Left ventricle myocardium inferior (tissue), 1 donor: ENCODE measurements around the gene ERMP1. TPM values are rescaled to one million over a fixed set of nuclear protein-coding genes. Genes with fewer than 3 reads are reported as not detected.

ENCODE experiments used
- DNase-seq: peaks from one replicate; pipeline ENCODE4 v3.0.0-alpha.2; 2020
- H3K27ac ChIP-seq: fragments of 200-600 bp; replicated peaks from 2 replicates; pipeline ENCODE4 v1.8.0; 2021
- H3K27me3 ChIP-seq: fragments of 200-600 bp; 2 replicates; pipeline ENCODE4 v1.8.0; 2021; ENCODE audit warnings: low read depth
- H3K36me3 ChIP-seq: fragments of 200-600 bp; 2 replicates; pipeline ENCODE4 v1.8.0; 2021
- H3K4me1 ChIP-seq: fragments of 200-600 bp; 2 replicates; pipeline ENCODE4 v1.8.0; 2021
- H3K4me3 ChIP-seq: fragments of 200-600 bp; 2 replicates; pipeline ENCODE4 v1.8.0; 2021; ENCODE audit warnings: mild to moderate bottlenecking, moderate library complexity
- H3K9me3 ChIP-seq: fragments of 200-600 bp; replicated peaks from 2 replicates; pipeline ENCODE4 v1.8.0; 2021
- intact Hi-C: fragments of 100-400 bp; cut with micrococcal nuclease; formaldehyde crosslinking; loops from one replicate; pipeline ENCODE4 v1.11.0; 2022
- total RNA-seq: library from RNA; stranded (reverse); fragmentation: NEBNext Ultra II Directional; extraction: Animal tissue kit (Norgen Biotek cat#: 25700); gene quantifications from one replicate; pipeline ENCODE4 v1.2.1, GENCODE V29; 2021
- TF ChIP-seq, protein P1 (sequence below): fragments of 200-600 bp; IDR thresholded peaks from 2 replicates; pipeline ENCODE4 v1.8.0; 2021; ENCODE audit warnings: antibody characterized with exemption, mild to moderate bottlenecking, borderline replicate concordance
- donor health status: DM: no; HTN: yes; CAD: no; lungs with severe emphysema.

The ERMP1 gene
- total RNA-seq, 1 donor from 2014 or later, result 23.9 TPM

DNA sequence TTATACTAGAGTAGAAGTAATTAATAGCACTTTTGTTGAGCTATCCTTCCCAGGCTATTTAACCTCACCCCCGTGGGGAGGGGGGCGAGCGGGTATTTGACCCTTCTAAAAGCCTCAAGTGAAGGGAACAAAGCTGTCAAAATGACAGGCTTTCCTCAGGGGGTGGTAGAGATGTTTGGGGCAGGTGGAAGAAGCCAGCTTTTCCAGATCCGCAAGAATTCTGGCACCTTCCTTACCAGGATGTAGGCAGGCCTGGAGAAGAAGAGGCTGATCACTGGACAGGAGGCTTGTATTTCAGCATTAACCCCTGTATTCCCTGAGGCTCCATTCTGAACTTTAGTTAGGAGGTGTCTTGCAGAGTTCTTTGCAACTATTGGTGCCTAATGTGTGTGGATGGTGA lies 31.5 kb upstream of the ERMP1 start:
- Histone ChIP-seq H3K36me3 (no peaks in the 10 kb centered on the region), H3K9me3 (no peaks in the 10 kb centered on the region), H3K4me1 (peaks cover 8% of the 10 kb centered on the region), H3K4me3 (no peak overlapping the region), H3K27me3 (no peaks in the 10 kb centered on the region), H3K27ac (no peak overlapping the region)
- no peak for DNase-seq
- intact Hi-C loops, result no loop called here
- TF ChIP-seq, protein P1, sequence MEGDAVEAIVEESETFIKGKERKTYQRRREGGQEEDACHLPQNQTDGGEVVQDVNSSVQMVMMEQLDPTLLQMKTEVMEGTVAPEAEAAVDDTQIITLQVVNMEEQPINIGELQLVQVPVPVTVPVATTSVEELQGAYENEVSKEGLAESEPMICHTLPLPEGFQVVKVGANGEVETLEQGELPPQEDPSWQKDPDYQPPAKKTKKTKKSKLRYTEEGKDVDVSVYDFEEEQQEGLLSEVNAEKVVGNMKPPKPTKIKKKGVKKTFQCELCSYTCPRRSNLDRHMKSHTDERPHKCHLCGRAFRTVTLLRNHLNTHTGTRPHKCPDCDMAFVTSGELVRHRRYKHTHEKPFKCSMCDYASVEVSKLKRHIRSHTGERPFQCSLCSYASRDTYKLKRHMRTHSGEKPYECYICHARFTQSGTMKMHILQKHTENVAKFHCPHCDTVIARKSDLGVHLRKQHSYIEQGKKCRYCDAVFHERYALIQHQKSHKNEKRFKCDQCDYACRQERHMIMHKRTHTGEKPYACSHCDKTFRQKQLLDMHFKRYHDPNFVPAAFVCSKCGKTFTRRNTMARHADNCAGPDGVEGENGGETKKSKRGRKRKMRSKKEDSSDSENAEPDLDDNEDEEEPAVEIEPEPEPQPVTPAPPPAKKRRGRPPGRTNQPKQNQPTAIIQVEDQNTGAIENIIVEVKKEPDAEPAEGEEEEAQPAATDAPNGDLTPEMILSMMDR, result no peak

DNA sequence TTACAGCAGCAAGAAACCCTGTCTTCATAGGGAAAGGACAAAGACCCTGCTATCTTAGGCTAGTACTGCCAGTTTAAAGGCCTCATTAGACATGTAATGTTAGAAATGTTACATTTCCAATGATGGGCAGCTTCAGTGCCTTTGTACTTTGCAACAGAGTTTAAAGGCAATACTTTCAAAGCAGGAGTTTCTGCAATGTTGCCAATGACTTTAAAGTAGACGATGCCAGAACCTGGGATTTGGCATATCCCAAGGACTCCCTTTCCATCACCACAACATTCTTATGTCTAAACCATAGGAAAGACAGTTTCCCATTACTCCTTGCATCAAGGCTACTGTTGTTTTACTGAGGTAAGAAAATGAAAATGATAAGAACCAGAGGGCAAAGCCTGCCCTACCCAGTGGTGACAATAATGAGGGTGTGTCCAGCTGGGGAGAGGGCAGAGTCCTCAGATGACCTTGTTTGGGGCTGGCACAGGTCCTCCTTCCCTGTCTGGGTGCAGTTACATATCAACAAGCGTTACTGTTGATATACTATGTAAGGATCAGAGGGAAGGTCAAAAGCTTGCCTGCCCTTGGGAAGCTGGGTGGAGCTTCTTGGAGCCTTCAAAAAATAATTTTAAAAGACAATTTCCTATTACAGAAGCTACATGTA lies 30.3 kb upstream of the ERMP1 start:
- intact Hi-C loops, result no loop called here
- H3K36me3 ChIP-seq, result no peaks in the 10 kb centered on the region
- no peaks in the 10 kb centered on the region for H3K9me3 ChIP-seq
- TF ChIP-seq, protein P1, result no peak
- no peak overlapping the region for H3K27ac ChIP-seq
- no peak for DNase-seq
- H3K4me1 ChIP-seq, result peaks cover 12% of the 10 kb centered on the region
- H3K27me3 ChIP-seq, result no peaks in the 10 kb centered on the region
- H3K4me3 ChIP-seq, result no peak overlapping the region

DNA sequence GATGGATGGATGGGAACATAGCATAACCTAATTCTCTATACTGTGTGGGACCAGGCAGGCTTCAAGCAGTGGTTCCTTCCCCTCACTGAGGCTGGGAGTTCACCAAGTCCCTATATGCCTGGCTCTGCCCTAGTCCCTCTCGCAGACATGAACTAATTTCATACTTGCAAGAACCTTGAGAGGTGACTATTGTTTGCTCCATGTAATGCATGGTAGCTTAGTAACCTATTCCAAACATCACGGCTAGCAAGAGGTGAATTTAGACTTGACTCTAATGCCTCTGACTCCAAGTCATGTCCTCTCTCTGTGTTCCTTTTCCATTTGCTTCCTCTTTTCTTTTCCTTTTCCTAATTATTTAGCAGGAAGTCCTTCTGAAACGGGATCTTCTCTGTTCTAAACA lies 25.9 kb upstream of the ERMP1 start:
- Histone ChIP-seq H3K4me1 (peaks cover 12% of the 10 kb centered on the region), H3K27ac (no peak overlapping the region), H3K27me3 (no peaks in the 10 kb centered on the region), H3K9me3 (no peaks in the 10 kb centered on the region), H3K4me3 (no peak overlapping the region), H3K36me3 (no peaks in the 10 kb centered on the region)
- no peak for DNase-seq
- TF ChIP-seq, protein P1, result no peak
- intact Hi-C loops, result no loop called here

DNA sequence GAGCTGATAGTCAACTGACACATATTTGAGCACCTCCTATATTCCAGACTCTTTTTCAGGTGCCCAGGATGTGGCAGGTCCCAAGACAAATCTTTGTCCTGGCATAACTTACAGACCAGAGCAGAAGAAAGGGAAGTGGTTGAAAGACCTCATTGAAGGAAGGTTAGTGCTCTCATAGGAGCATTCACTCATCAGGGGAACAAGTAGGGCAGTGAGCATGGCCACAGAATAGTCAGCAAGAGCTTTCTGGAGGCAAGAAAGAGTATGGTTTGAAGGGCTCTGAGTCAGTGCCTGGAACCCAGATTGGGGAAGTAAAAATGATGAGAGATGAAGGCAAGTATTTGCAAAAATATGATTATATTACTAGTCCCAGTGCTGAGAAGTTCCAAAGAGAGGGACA lies 25.0 kb upstream of the ERMP1 start:
- no peaks in the 10 kb centered on the region for H3K36me3 ChIP-seq
- H3K4me1 ChIP-seq, result peaks cover 6% of the 10 kb centered on the region
- H3K27me3 ChIP-seq, result no peaks in the 10 kb centered on the region
- intact Hi-C loops, result no loop called here
- TF ChIP-seq, protein P1, result no peak
- H3K27ac ChIP-seq, result no peak overlapping the region
- DNase-seq, result no peak
- H3K4me3 ChIP-seq, result no peak overlapping the region
- H3K9me3 ChIP-seq, result no peaks in the 10 kb centered on the region

- Histone ChIP-seq H3K27ac (no peak overlapping the region), H3K27me3 (no peaks in the 10 kb centered on the region), H3K4me3 (no peak overlapping the region), H3K4me1 (peaks cover 2% of the 10 kb centered on the region), H3K9me3 (no peaks in the 10 kb centered on the region), H3K36me3 (no peaks in the 10 kb centered on the region)
- TF ChIP-seq, protein P1, result no peak
- intact Hi-C loops, result no loop called here
- no peak for DNase-seq
Measured at GRCh38 chr9:5854063-5854790, 21.3 kb upstream of the ERMP1 start.
